HEK293 (cell line): ENCODE measurements around the gene AARSD1.

Source experiments
- AEBP2 ChIP-seq: fragments of 450-650 bp; formaldehyde crosslinking; IDR thresholded peaks from 2 replicates; pipeline ENCODE4 v1.5.1; 2016; ENCODE audit warnings: missing biosample characterization, missing genetic modification characterization, borderline replicate concordance
- BCL11A ChIP-seq: fragments of 450-650 bp; formaldehyde crosslinking; IDR thresholded peaks from 2 replicates; pipeline ENCODE4 v1.5.1; 2016; ENCODE audit warnings: low read depth, missing biosample characterization, missing genetic modification characterization
- BCL11B ChIP-seq: fragments of 450-650 bp; formaldehyde crosslinking; IDR thresholded peaks from 2 replicates; pipeline ENCODE4 v1.5.1; 2016; ENCODE audit warnings: low read depth, missing biosample characterization, missing genetic modification characterization
- GFI1B ChIP-seq: fragments of 450-650 bp; formaldehyde crosslinking; IDR thresholded peaks from 2 replicates; pipeline ENCODE4 v1.5.1; 2016; ENCODE audit warnings: missing biosample characterization, missing genetic modification characterization
- IKZF3 ChIP-seq: fragments of 450-650 bp; IDR thresholded peaks from 2 replicates; pipeline ENCODE4 v1.5.0; 2018; ENCODE audit warnings: missing biosample characterization, mild to moderate bottlenecking, missing genetic modification characterization, moderate library complexity
- MEIS1 ChIP-seq: sonication (generic); formaldehyde crosslinking; IDR thresholded peaks from 2 replicates; pipeline ENCODE4 v1.8.1; 2022; ENCODE audit warnings: missing genetic modification reagents, mild to moderate bottlenecking, borderline replicate concordance
- MZF1 ChIP-seq: fragments of 450-650 bp; formaldehyde crosslinking; IDR thresholded peaks from 2 replicates; pipeline ENCODE4 v1.5.1; 2017; ENCODE audit warnings: missing biosample characterization, missing genetic modification characterization, borderline replicate concordance
- OVOL3 ChIP-seq: fragments of 450-650 bp; formaldehyde crosslinking; IDR thresholded peaks from 2 replicates; pipeline ENCODE4 v1.5.1; 2016; ENCODE audit warnings: missing biosample characterization, missing genetic modification characterization
- TCF7L2 ChIP-seq: IDR thresholded peaks from 2 replicates; pipeline ENCODE4 v1.6.1; 2011; ENCODE audit warnings: low read depth, mild to moderate bottlenecking, inconsistent platforms, low read length, moderate library complexity, borderline replicate concordance
- ZBTB10 ChIP-seq: fragments of 450-650 bp; formaldehyde crosslinking; IDR thresholded peaks from 2 replicates; pipeline ENCODE4 v1.5.1; 2016; ENCODE audit warnings: missing biosample characterization, missing genetic modification characterization
- ZNF10 ChIP-seq: fragments of 450-650 bp; formaldehyde crosslinking; IDR thresholded peaks from 2 replicates; pipeline ENCODE4 v1.5.1; 2017; ENCODE audit warnings: missing biosample characterization, missing genetic modification characterization
- ZNF16 ChIP-seq: fragments of 450-650 bp; formaldehyde crosslinking; IDR thresholded peaks from 2 replicates; pipeline ENCODE4 v1.5.1; 2016; ENCODE audit warnings: low read depth, missing biosample characterization, missing genetic modification characterization
- ZNF248 ChIP-seq: fragments of 450-650 bp; formaldehyde crosslinking; IDR thresholded peaks from 2 replicates; pipeline ENCODE4 v1.5.1; 2017; ENCODE audit warnings: missing biosample characterization, missing genetic modification characterization
- ZNF26 ChIP-seq: fragments of 450-650 bp; formaldehyde crosslinking; IDR thresholded peaks from 2 replicates; pipeline ENCODE4 v1.5.1; 2016; ENCODE audit warnings: missing biosample characterization, missing genetic modification characterization
- ZNF394 ChIP-seq: fragments of 450-650 bp; formaldehyde crosslinking; IDR thresholded peaks from 2 replicates; pipeline ENCODE4 v1.5.1; 2016; ENCODE audit warnings: missing biosample characterization, missing genetic modification characterization, mild to moderate bottlenecking, moderate library complexity, borderline replicate concordance
- ZNF518A ChIP-seq: fragments of 450-650 bp; formaldehyde crosslinking; conservative IDR thresholded peaks from 2 replicates; pipeline ENCODE4 v1.5.1; 2016; ENCODE audit warnings: low read depth, missing biosample characterization, missing genetic modification characterization
- ZNF560 ChIP-seq: fragments of 450-650 bp; formaldehyde crosslinking; IDR thresholded peaks from 2 replicates; pipeline ENCODE4 v1.5.1; 2017; ENCODE audit warnings: missing biosample characterization, missing genetic modification characterization, borderline replicate concordance
- ZNF624 ChIP-seq: fragments of 450-650 bp; formaldehyde crosslinking; IDR thresholded peaks from 2 replicates; pipeline ENCODE4 v1.5.1; 2017; ENCODE audit warnings: missing biosample characterization, missing genetic modification characterization
- ZNF664 ChIP-seq: fragments of 450-650 bp; formaldehyde crosslinking; IDR thresholded peaks from 2 replicates; pipeline ENCODE4 v1.5.1; 2016; ENCODE audit warnings: missing biosample characterization, missing genetic modification characterization
- ZNF785 ChIP-seq: fragments of 450-650 bp; formaldehyde crosslinking; IDR thresholded peaks from 2 replicates; pipeline ENCODE4 v1.5.1; 2016; ENCODE audit warnings: missing biosample characterization, missing genetic modification characterization
- ZXDB ChIP-seq: fragments of 450-650 bp; formaldehyde crosslinking; IDR thresholded peaks from 2 replicates; pipeline ENCODE4 v1.5.1; 2016; ENCODE audit warnings: missing biosample characterization, missing genetic modification characterization
- TF ChIP-seq, protein P1 (sequence below): fragments of 450-650 bp; formaldehyde crosslinking; IDR thresholded peaks from 2 replicates; pipeline ENCODE4 v1.5.1; 2016; ENCODE audit warnings: missing biosample characterization, missing genetic modification characterization
- TF ChIP-seq, protein P2 (sequence below): fragments of 450-650 bp; IDR thresholded peaks from 2 replicates; pipeline ENCODE4 v1.5.1; 2018; ENCODE audit warnings: missing biosample characterization, missing genetic modification characterization
- TF ChIP-seq, protein P3 (sequence below): sonication (generic); formaldehyde crosslinking; IDR thresholded peaks from 2 replicates; pipeline ENCODE4 v1.8.1; 2022; ENCODE audit warnings: mild to moderate bottlenecking, moderate library complexity, missing genetic modification reagents

AARSD1 gene

DNA sequence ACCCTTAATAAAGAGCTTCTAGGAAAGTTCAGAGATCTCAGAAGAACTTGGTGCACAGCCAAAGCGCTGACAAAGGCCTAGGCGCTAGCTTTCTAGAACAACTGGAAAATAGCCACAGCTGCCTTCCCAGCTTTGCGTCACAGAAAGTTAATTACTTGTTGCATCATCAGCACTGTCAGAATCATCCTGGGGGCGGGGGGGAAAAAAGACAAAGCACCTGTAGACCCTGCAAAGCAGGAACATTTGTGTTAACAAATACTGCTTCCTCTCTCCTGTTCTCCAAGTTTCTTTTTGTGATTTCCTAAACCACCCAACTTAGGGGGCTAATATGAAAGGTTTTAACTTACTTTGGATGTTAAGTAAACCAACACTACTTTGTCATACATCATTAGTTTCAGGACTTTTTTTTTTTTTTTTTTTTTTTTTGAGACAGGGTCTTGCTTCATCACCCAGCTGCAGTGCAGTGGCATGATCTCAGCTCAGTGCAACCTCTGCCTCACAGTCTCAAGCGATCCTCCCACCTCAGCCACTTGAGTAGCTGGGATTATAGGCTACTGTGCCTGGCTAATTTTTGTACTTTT, 4.8 kb upstream of the AARSD1 start (continued):
- TF ChIP-seq AEBP2 (tag by site-specific recombination) (no peak), BCL11A (tag by site-specific recombination) (no peak), ZNF394 (tag by site-specific recombination) (no peak; the same call in 1 of the 2 replicates), TCF7L2 (no peak), ZNF518A (tag by site-specific recombination) (no peak), GFI1B (tag by site-specific recombination) (no peak), MEIS1 (CRISPR knock-in tag) (no peak), BCL11B (no peak), ZBTB10 (no peak), IKZF3 (tag by site-specific recombination) (peak; percentile 63; the same call in 1 of the 2 replicates), ZXDB (tag by site-specific recombination) (no peak), OVOL3 (tag by site-specific recombination) (no peak), ZNF624 (tag by site-specific recombination) (no peak), ZNF785 (tag by site-specific recombination) (no peak), ZNF664 (tag by site-specific recombination) (0 out of 2 replicates have a peak, but pooled peaks have one; percentile 5), ZNF26 (tag by site-specific recombination) (no peak), ZNF248 (no peak), MZF1 (tag by site-specific recombination) (no peak), ZNF560 (tag by site-specific recombination) (no peak), ZNF16 (tag by site-specific recombination) (no peak), ZNF10 (tag by site-specific recombination) (no peak)
- TF ChIP-seq, protein P1, sequence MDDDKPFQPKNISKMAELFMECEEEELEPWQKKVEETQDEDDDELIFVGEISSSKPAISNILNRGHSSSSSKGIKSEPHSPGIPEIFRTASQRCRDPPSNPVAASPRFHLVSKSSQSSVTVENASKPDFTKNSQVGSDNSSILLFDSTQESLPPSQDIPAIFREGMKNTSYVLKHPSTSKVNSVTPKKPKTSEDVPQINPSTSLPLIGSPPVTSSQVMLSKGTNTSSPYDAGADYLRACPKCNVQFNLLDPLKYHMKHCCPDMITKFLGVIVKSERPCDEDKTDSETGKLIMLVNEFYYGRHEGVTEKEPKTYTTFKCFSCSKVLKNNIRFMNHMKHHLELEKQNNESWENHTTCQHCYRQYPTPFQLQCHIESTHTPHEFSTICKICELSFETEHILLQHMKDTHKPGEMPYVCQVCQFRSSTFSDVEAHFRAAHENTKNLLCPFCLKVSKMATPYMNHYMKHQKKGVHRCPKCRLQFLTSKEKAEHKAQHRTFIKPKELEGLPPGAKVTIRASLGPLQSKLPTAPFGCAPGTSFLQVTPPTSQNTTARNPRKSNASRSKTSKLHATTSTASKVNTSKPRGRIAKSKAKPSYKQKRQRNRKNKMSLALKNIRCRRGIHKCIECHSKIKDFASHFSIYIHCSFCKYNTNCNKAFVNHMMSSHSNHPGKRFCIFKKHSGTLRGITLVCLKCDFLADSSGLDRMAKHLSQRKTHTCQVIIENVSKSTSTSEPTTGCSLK, result no peak
- TF ChIP-seq, protein P2, sequence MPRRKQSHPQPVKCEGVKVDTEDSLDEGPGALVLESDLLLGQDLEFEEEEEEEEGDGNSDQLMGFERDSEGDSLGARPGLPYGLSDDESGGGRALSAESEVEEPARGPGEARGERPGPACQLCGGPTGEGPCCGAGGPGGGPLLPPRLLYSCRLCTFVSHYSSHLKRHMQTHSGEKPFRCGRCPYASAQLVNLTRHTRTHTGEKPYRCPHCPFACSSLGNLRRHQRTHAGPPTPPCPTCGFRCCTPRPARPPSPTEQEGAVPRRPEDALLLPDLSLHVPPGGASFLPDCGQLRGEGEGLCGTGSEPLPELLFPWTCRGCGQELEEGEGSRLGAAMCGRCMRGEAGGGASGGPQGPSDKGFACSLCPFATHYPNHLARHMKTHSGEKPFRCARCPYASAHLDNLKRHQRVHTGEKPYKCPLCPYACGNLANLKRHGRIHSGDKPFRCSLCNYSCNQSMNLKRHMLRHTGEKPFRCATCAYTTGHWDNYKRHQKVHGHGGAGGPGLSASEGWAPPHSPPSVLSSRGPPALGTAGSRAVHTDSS (tag by site-specific recombination), result no peak
- TF ChIP-seq, protein P3, sequence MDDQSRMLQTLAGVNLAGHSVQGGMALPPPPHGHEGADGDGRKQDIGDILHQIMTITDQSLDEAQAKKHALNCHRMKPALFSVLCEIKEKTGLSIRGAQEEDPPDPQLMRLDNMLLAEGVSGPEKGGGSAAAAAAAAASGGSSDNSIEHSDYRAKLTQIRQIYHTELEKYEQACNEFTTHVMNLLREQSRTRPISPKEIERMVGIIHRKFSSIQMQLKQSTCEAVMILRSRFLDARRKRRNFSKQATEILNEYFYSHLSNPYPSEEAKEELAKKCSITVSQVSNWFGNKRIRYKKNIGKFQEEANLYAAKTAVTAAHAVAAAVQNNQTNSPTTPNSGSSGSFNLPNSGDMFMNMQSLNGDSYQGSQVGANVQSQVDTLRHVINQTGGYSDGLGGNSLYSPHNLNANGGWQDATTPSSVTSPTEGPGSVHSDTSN (CRISPR knock-in tag), result no peak
